ENCODE results near the gene TPST1.

DNA sequence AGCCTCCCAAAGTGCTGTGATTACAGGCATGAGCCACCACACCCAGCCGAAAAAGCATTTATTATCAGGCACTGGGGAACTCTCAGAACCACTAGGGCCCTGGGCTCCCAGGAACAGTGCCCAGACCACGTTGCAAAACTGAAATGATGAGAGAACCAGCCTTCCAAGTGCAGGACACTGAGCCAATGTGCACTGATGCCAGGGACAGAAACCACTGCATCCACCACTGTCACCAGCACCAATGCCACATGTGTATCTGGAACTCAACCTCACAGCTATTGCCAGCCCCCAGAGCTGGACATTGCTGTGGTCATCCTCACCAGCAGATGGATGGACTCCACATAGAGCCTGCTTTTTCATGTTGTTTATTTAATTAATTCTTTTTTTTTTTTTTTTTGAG is 28.2 kb upstream of the TPST1 start:
- TF ChIP-seq POLR2A (IDR thresholded peaks at IDR 0.05; ENCODE audit: low read depth) (no peak), POLR2AphosphoS5 (IDR thresholded peaks at IDR 0.05) (no peak), EP300 (IDR thresholded peaks at IDR 0.05) (no peak)
- TF ChIP-seq, protein P1, sequence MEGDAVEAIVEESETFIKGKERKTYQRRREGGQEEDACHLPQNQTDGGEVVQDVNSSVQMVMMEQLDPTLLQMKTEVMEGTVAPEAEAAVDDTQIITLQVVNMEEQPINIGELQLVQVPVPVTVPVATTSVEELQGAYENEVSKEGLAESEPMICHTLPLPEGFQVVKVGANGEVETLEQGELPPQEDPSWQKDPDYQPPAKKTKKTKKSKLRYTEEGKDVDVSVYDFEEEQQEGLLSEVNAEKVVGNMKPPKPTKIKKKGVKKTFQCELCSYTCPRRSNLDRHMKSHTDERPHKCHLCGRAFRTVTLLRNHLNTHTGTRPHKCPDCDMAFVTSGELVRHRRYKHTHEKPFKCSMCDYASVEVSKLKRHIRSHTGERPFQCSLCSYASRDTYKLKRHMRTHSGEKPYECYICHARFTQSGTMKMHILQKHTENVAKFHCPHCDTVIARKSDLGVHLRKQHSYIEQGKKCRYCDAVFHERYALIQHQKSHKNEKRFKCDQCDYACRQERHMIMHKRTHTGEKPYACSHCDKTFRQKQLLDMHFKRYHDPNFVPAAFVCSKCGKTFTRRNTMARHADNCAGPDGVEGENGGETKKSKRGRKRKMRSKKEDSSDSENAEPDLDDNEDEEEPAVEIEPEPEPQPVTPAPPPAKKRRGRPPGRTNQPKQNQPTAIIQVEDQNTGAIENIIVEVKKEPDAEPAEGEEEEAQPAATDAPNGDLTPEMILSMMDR (IDR thresholded peaks at IDR 0.05), result no peak
